Activated naive CD4-positive, alpha-beta T cell treated with anti-CD3 and anti-CD28 coated beads, Interleukin-2, amount 50 U/mL, for 24 hours (primary cell): Measurements from ENCODE around the gene EML3.
"Not testable (repeated sequence)": the region's sequence is repeated elsewhere in the genome, so short reads cannot be mapped to it uniquely, and the experiment has no call there.

Source experiments
- H3K27ac Mint-ChIP-seq: one replicate; pipeline ENCODE4 v1.8.0; 2021; ENCODE audit warnings: mild to moderate bottlenecking, mixed read lengths
- H3K27me3 Mint-ChIP-seq: one replicate; pipeline ENCODE4 v1.8.0; 2021; ENCODE audit warnings: mixed read lengths
- H3K36me3 Mint-ChIP-seq: one replicate; pipeline ENCODE4 v1.8.0; 2021; ENCODE audit warnings: mixed read lengths
- H3K4me1 Mint-ChIP-seq: one replicate; pipeline ENCODE4 v1.8.0; 2021; ENCODE audit warnings: mixed read lengths
- H3K4me3 Mint-ChIP-seq: one replicate; pipeline ENCODE4 v1.8.0; 2021; ENCODE audit warnings: mild to moderate bottlenecking, mixed read lengths
- H3K9me3 Mint-ChIP-seq: one replicate; pipeline ENCODE4 v1.8.0; 2021; ENCODE audit warnings: mixed read lengths

EML3 gene

DNA sequence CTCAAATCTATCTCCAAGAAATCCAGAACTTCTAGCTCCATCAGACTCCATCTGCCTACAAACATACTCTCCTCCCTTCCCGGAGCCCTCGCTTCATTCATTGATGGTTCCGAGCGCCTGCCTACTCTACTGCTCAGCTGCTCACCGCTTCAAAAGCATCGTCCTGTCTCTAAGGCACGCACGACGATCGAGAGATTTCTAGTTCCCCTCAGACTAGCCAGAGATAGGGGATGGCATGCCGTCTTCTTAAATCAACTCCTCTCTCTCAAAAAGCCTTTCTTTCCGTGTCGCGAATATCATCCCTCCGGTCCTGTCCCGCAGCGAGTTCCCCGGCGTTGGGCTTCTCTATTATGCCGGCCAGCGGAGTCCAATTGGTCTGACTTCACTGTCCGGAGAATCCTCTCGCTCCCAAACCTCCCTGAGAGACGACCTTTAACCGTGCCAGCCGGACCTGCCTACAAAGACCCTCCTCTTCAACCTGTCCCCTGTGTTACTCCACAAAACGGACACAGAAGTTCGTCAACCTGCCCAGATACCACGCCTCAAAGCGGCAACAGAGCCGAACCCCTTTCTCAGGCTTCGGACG, 39.5 kb downstream of the EML3 start:
- Mint-ChIP-seq H3K36me3 (peaks cover 32% of the 10 kb centered on the region), H3K4me3 (peak overlapping the region; percentile 95), H3K27ac (peak overlapping the region; percentile 99), H3K4me1 (peaks cover 59% of the 10 kb centered on the region), H3K9me3 (no peaks in the 10 kb centered on the region), H3K27me3 (no peaks in the 10 kb centered on the region)

GRCh38 chr11:62572431-62572830, 40.1 kb downstream of the EML3 start:
- Mint-ChIP-seq H3K9me3 (no peaks in the 10 kb centered on the region), H3K36me3 (peaks cover 34% of the 10 kb centered on the region), H3K27me3 (no peaks in the 10 kb centered on the region), H3K4me1 (peaks cover 62% of the 10 kb centered on the region), H3K27ac (peak overlapping the region; percentile 99), H3K4me3 (peak overlapping the region; percentile 95)

DNA sequence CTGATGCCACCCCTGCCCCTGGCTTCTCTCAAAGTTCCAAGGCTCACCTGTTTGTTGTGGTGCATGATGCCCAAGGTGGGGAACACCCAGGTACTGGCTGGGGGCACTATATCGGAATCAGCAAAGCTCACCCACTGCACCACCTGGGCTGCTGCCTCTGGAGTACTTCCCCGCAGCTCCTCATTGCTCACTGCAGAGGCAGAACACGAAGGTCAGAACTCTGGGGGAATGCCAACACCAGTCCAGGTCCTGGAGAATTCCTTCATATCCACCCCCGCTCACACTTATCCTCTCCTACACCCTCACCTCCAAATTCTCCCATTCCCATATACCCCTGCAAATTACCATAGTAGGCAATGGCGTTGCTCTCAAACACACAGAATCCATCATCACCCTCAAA, 41.1 kb downstream of the EML3 start:
- Mint-ChIP-seq H3K27ac (peak overlapping the region; percentile 83), H3K36me3 (peaks cover 40% of the 10 kb centered on the region), H3K4me3 (peak overlapping the region; percentile 95), H3K4me1 (peaks cover 71% of the 10 kb centered on the region)
- not testable (repeated sequence) for H3K9me3 Mint-ChIP-seq, H3K27me3 Mint-ChIP-seq

- Mint-ChIP-seq H3K4me1 (peaks cover 77% of the 10 kb centered on the region), H3K36me3 (peaks cover 42% of the 10 kb centered on the region), H3K4me3 (peak overlapping the region; percentile 95), H3K27ac (peak overlapping the region; percentile 83)
- not testable (repeated sequence) for H3K27me3 Mint-ChIP-seq, H3K9me3 Mint-ChIP-seq
Measured at GRCh38 chr11:62570903-62571302, 41.7 kb downstream of the EML3 start.

DNA sequence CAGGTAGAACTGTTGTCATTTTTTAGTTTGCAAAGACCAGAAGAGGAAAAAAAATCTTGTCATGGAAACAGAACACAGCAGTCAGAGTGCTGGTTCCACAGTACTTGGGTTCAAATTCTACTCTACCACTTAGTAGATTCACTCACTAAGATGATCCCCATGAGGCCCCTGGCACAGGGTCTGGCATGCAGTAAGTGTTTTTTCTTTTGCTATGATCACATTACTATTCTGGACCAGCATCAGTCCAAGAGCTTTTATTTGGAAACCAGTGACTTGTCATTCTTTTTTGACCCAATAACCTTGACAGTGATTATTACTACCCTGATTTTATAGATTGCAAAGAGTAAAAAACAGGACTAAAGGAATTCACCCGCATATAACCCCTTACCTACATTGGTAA, 43.0 kb downstream of the EML3 start:
- Mint-ChIP-seq H3K27ac (peak overlapping the region; percentile 55), H3K4me1 (peaks cover 71% of the 10 kb centered on the region), H3K4me3 (no peak overlapping the region), H3K27me3 (no peaks in the 10 kb centered on the region), H3K9me3 (no peaks in the 10 kb centered on the region), H3K36me3 (peaks cover 42% of the 10 kb centered on the region)

- H3K27ac Mint-ChIP-seq, result peak overlapping the region; percentile 79
- H3K9me3 Mint-ChIP-seq, result no peaks in the 10 kb centered on the region
- no peak overlapping the region for H3K4me3 Mint-ChIP-seq
- peaks cover 30% of the 10 kb centered on the region for H3K36me3 Mint-ChIP-seq
- peaks cover 60% of the 10 kb centered on the region for H3K4me1 Mint-ChIP-seq
- no peaks in the 10 kb centered on the region for H3K27me3 Mint-ChIP-seq
Measured at GRCh38 chr11:62567018-62567633, 45.4 kb downstream of the EML3 start.

DNA sequence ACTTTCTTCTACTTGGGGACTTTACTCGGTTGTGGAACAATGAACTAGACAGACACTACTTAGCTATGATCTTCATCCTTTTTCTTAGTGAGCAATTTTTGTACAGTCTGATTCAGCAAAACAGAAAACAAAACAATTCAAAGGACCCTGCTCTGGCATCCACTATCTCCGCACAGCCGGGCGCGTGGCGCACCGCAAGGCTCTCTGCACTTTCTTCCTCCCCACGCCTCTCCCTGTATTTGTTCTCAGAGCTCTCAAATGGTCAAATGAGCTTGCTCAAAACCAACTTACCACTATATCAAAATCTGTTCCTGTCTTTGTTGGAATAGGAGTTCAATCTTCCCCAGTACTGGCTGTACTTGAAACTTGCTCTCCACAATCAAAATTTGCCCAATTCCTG, 46.3 kb downstream of the EML3 start:
- no peaks in the 10 kb centered on the region for H3K27me3 Mint-ChIP-seq
- peak overlapping the region; percentile 76 for H3K27ac Mint-ChIP-seq
- H3K4me3 Mint-ChIP-seq, result peak overlapping the region; percentile 19
- peaks cover 58% of the 10 kb centered on the region for H3K4me1 Mint-ChIP-seq
- H3K36me3 Mint-ChIP-seq, result peaks cover 28% of the 10 kb centered on the region
- no peaks in the 10 kb centered on the region for H3K9me3 Mint-ChIP-seq

- Mint-ChIP-seq H3K9me3 (no peaks in the 10 kb centered on the region), H3K27me3 (no peaks in the 10 kb centered on the region), H3K4me1 (peaks cover 57% of the 10 kb centered on the region), H3K27ac (peak overlapping the region; percentile 62), H3K36me3 (peaks cover 21% of the 10 kb centered on the region), H3K4me3 (no peak overlapping the region)
Measured at GRCh38 chr11:62565100-62565802, 47.3 kb downstream of the EML3 start.

DNA sequence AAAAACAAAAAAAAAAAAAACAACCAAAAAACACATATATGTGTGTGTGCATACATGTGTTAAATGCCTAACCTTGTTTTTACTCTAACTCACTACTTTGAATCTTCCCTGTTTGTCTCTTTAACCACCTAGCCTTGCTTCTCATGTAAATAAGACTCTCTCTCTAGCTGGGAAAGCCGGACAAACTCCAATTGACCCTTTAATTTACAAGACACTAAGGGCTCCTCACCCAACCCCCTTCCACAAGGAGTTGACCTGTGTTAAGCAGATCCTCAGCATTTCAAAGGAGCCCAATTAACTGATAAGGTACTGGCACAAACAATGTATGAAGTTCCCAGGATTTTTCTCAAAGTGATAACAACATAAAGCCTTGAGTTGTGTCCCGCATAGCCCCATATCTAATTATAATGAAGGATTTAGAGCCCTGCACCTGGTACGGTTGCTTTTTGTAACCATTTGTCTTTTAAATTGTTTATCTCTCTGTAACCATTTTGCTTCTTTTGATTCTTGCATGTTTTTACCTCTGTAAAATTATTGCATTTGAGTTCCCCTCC, 50.8 kb downstream of the EML3 start:
- H3K4me1 Mint-ChIP-seq, result peaks cover 58% of the 10 kb centered on the region
- H3K9me3 Mint-ChIP-seq, H3K27me3 Mint-ChIP-seq, H3K4me3 Mint-ChIP-seq: not testable (repeated sequence)
- peaks cover 18% of the 10 kb centered on the region for H3K36me3 Mint-ChIP-seq
- H3K27ac Mint-ChIP-seq, result peak overlapping the region; percentile 57

DNA sequence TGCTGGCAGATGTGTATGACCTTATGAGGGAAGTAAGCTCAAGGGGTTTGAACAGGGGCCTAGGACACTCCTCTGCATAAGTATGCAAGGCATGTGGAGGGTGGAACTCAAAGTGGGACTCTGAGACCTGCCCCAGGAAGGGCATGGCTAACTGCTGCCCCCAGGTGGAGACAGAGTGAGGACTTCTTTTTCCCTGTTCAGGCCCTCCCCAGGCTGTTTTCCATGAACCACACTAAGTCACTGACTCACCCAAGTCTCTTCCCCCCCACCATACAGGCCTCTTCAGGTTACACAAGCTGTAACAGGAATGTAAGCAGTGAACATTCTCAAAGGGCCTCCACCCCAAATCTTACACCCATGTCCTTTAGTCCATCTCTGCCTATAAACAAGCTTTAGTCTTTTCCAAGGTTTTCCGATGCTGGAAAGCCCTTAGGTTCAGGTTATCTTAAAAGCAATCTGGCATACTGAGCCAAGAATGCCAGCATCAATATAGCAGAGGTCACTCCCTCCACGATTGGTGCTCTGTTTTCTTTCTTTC, 51.9 kb downstream of the EML3 start:
- Mint-ChIP-seq H3K27me3 (no peaks in the 10 kb centered on the region), H3K36me3 (peaks cover 14% of the 10 kb centered on the region), H3K9me3 (no peaks in the 10 kb centered on the region), H3K4me3 (peak overlapping the region; percentile 7), H3K27ac (peak overlapping the region; percentile 46), H3K4me1 (peaks cover 58% of the 10 kb centered on the region)

- H3K9me3 Mint-ChIP-seq, H3K27me3 Mint-ChIP-seq, H3K4me3 Mint-ChIP-seq: not testable (repeated sequence)
- Mint-ChIP-seq H3K4me1 (peaks cover 65% of the 10 kb centered on the region), H3K27ac (peak overlapping the region; percentile 87), H3K36me3 (peaks cover 14% of the 10 kb centered on the region)
Measured at GRCh38 chr11:62559626-62560025, 52.9 kb downstream of the EML3 start.

DNA sequence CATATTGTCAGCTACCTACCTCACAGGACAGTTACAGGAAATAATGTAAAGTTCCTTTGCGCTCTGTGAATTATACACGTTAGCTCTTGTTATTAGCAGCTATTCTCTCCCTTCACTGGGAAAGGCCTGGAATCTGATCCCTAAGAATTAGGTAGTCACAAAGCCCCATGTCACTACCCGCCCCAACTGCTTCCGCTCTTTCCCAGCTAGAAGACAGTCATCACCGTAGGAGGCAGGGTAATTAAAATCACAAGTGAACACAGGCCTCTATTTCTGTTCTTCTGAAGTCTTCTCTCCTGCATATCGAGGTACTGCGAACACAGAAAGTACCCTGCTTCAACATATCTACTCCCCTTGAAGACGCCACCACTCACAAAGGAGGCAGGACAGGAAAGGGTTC, 53.4 kb downstream of the EML3 start:
- no peak overlapping the region for H3K4me3 Mint-ChIP-seq
- H3K4me1 Mint-ChIP-seq, result peaks cover 69% of the 10 kb centered on the region
- H3K27ac Mint-ChIP-seq, result no peak overlapping the region
- no peaks in the 10 kb centered on the region for H3K27me3 Mint-ChIP-seq
- H3K36me3 Mint-ChIP-seq, result peaks cover 14% of the 10 kb centered on the region
- no peaks in the 10 kb centered on the region for H3K9me3 Mint-ChIP-seq

DNA sequence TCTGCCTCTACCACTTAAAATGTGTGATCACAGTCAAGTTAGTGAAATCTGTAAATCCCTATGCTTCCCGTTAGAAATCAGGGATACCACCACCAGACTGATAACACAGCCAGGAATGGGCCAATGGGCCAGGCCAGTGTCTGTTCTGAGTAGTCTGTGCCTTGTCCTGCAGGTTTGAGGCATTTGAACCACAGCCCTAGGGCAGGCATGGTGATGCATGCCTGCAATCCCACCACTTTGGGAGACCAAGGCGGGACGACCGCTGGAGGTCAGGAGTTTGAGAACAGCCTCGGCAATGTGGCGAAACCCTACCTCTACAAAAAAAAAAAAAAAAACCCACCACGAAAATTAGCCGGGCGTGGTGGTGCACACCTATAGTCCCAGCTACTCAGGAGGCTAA, 53.9 kb downstream of the EML3 start:
- peaks cover 12% of the 10 kb centered on the region for H3K36me3 Mint-ChIP-seq
- no peak overlapping the region for H3K4me3 Mint-ChIP-seq
- H3K27ac Mint-ChIP-seq, result no peak overlapping the region
- H3K9me3 Mint-ChIP-seq, result no peaks in the 10 kb centered on the region
- no peaks in the 10 kb centered on the region for H3K27me3 Mint-ChIP-seq
- peaks cover 72% of the 10 kb centered on the region for H3K4me1 Mint-ChIP-seq

DNA sequence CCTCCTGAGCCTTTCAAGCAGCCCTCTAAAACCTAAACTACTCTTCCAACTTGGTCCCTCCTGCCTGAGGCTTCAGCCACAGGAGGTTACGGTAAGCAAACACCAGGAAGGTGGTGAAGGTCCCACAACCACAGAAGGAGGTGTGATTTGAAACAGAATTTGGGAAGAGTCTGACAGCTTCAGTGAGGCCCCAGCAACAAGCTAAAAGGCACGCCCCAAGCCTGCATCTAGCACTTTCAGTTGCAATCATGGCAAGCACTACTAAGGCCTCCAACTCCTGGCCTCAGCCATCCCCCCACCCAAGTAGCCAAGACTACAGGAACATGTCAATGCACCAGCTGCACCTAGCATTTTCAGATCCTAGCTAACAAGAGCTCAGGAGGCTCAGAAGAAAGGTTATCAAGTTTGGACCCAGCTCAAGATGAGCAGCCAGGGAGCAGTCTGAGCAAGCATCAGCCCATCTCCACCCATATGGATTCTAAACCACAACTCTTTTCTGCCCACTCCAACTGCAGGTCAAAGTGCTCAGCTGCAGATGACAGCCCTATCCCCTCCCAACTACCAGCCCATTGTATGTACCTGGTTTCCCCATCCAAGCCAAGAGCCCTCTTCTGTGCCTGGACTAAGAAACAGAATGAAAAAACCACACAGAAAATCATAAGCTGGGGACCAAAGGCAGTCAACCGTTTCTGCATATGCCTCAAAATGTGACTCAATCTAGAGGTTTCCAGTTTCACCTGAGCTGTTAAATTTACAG, 55.5 kb downstream of the EML3 start:
- no peaks in the 10 kb centered on the region for H3K9me3 Mint-ChIP-seq
- peak overlapping the region; percentile 69 for H3K4me3 Mint-ChIP-seq
- peaks cover 10% of the 10 kb centered on the region for H3K36me3 Mint-ChIP-seq
- H3K4me1 Mint-ChIP-seq, result peaks cover 83% of the 10 kb centered on the region
- no peaks in the 10 kb centered on the region for H3K27me3 Mint-ChIP-seq
- peak overlapping the region; percentile 91 for H3K27ac Mint-ChIP-seq

GRCh38 chr11:62556108-62556874, 56.3 kb downstream of the EML3 start:
- H3K36me3 Mint-ChIP-seq, result peaks cover 7% of the 10 kb centered on the region
- H3K27me3 Mint-ChIP-seq, result no peaks in the 10 kb centered on the region
- no peaks in the 10 kb centered on the region for H3K9me3 Mint-ChIP-seq
- H3K4me1 Mint-ChIP-seq, result peaks cover 85% of the 10 kb centered on the region
- peak overlapping the region; percentile 69 for H3K4me3 Mint-ChIP-seq
- H3K27ac Mint-ChIP-seq, result peak overlapping the region; percentile 91
